Caco-2 (cell line): ENCODE results near the gene FLT3. TPM values are rescaled to one million over a fixed set of nuclear protein-coding genes. Genes with fewer than 3 reads are reported as not detected.

Source experiments
- BruUV-seq: library from RNA; stranded (reverse); fragments of 400-500 nt; replicated peaks from 2 replicates; lab custom pipeline; 2021; lab: Mats Ljungman, UMichigan
- CTCF ChIA-PET: fragments of 300-600 bp; sonication (Branson Sonifier 250); formaldehyde crosslinking; loops from one replicate; lab custom pipeline; 2022; ENCODE audit warnings: antibody characterized with exemption; lab: Charles Lee
- POLR2A ChIA-PET: fragments of 300-600 bp; sonication (Branson Sonifier 250); formaldehyde crosslinking; loops from one replicate; lab custom pipeline; 2022; ENCODE audit warnings: antibody characterized with exemption; lab: Charles Lee
- DNase-seq, 2 experiments: peaks; one replicate each; pipeline versions ENCODE4 v3.0.0 to v3.0.0-alpha.2; 2020 to 2022
- H3K27me3 ChIP-seq: replicated peaks from 2 replicates; pipeline ENCODE4 v1.6.0; 2011; ENCODE audit warnings: low read length; ENCODE audit not compliant: control insufficient read depth, insufficient read depth
- H3K36me3 ChIP-seq: 2 replicates; pipeline ENCODE4 v1.5.1; 2011; ENCODE audit warnings: low read length; ENCODE audit not compliant: control insufficient read depth, insufficient read depth
- H3K4me1 ChIP-seq: fragments of 250-450 bp; sonication (Bioruptor Pico); 2 replicates; pipeline ENCODE4 v1.5.1; 2020; ENCODE audit warnings: mild to moderate bottlenecking
- H3K4me3 ChIP-seq: 2 replicates; pipeline ENCODE4 v1.5.1; 2011; ENCODE audit warnings: low read depth, mild to moderate bottlenecking, control low read depth, low read length
- H3K9me3 ChIP-seq: fragments of 250-450 bp; sonication (Bioruptor Pico); 2 replicates; pipeline ENCODE4 v1.5.1; 2020; ENCODE audit warnings: mild to moderate bottlenecking, moderate library complexity
- H3K27ac Mint-ChIP-seq: one replicate; pipeline ENCODE4 v1.8.0; 2022; ENCODE audit warnings: mixed read lengths; ENCODE audit not compliant: unreplicated experiment
- H3K27me3 Mint-ChIP-seq: one replicate; pipeline ENCODE4 v1.8.0; 2022; ENCODE audit warnings: mixed read lengths; ENCODE audit not compliant: insufficient read depth, unreplicated experiment
- H3K36me3 Mint-ChIP-seq: one replicate; pipeline ENCODE4 v1.8.0; 2022; ENCODE audit warnings: mild to moderate bottlenecking, mixed read lengths; ENCODE audit not compliant: insufficient read depth, unreplicated experiment
- H3K4me1 Mint-ChIP-seq: one replicate; pipeline ENCODE4 v1.8.0; 2022; ENCODE audit warnings: low read depth, mixed read lengths; ENCODE audit not compliant: unreplicated experiment
- H3K4me3 Mint-ChIP-seq: one replicate; pipeline ENCODE4 v1.8.0; 2022; ENCODE audit warnings: mild to moderate bottlenecking, moderate library complexity, mixed read lengths; ENCODE audit not compliant: unreplicated experiment
- H3K9me3 Mint-ChIP-seq: one replicate; pipeline ENCODE4 v1.8.0; 2022; ENCODE audit warnings: mixed read lengths; ENCODE audit not compliant: unreplicated experiment
- CTCF ChIP-seq, 2 experiments: fragments of 200-600 bp in 1 of 2; IDR thresholded peaks; 1 replicate in 1 of 2; 2 replicates in 1 of 2; pipeline versions ENCODE4 v1.5.1 to v1.8.0; 2011 to 2022; ENCODE audit warnings: antibody characterized with exemption in 1 of 2, control low read depth in 1 of 2, inconsistent platforms in 1 of 2, low read depth in 1 of 2, low read length in 1 of 2, mild to moderate bottlenecking in 1 of 2, moderate library complexity in 1 of 2; ENCODE audit not compliant: insufficient read depth in 1 of 2, severe bottlenecking in 1 of 2, unreplicated experiment in 1 of 2
- intact Hi-C: fragments of 100-400 bp; cut with micrococcal nuclease; formaldehyde crosslinking; loops from one replicate; pipeline ENCODE4 v1.10.0; 2022; ENCODE audit not compliant: unreplicated experiment
- total RNA-seq: library from RNA; stranded (reverse); gene quantifications from 2 replicates; pipeline ENCODE4 v1.2.3, GENCODE V29; 2022

FLT3 gene
- total RNA-seq, 1 experiment from 2014 or later: 0.09 TPM

- H3K4me3 Mint-ChIP-seq: peak overlapping the region; percentile 99
Observed at GRCh38 chr13:27967736-27968315, 132.6 kb downstream of the FLT3 start.

DNA sequence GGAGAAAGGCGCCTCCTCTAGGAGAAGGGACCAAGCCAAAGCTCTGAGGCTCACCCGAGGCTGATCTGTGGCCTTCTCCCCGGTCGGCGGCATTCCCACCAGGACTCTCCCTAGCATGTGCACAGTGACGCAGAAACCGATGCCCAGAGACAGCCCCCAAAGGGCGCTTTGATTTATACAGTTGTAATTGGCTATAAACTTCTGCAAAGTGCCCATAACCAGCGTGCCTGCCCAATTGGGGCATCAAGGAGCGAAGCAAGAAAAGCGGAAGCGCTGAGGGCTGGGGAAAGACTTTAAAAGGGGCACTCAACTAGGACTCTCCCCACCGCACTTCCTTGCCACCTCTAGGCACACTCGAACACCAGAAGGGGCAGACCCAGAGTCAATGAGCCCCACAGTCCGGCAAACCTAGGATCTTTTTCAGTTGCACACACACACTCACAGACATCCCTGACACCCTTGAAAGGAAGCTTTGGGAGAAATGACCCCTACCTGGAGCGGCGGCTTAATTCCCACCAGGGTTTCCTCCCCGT, 133.1 kb downstream of the FLT3 start:
- peak in 1 of 2 experiments; percentile 40 for DNase-seq
- intact Hi-C loops: loop anchor here (5.0 kb wide), 3 partner anchors 345 to 1010 kb away; partner anchors contain the start of genes LNX2, MTIF3 and POLR1D
- H3K27me3 ChIP-seq: no peaks in the 10 kb centered on the region
- no TSS peak for BruUV-seq
- peak overlapping the region; percentile 96 for H3K4me3 ChIP-seq
- H3K36me3 ChIP-seq: peaks cover 6% of the 10 kb centered on the region
- no peaks in the 10 kb centered on the region for H3K9me3 Mint-ChIP-seq
- no peaks in the 10 kb centered on the region for H3K9me3 ChIP-seq
- H3K4me3 Mint-ChIP-seq: peak overlapping the region; percentile 99
- peak overlapping the region; percentile 65 for H3K27ac Mint-ChIP-seq
- no peaks in the 10 kb centered on the region for H3K27me3 Mint-ChIP-seq
- CTCF ChIA-PET: interaction anchor here (0.8 to 4.6 kb wide), 6 partner anchors 13 to 605 kb away, joined by 6 to 41 read pairs (median 8); no protein-coding TSS in a partner anchor
- TF ChIP-seq CTCF (IDR thresholded peaks at IDR 0.05; ENCODE audit: insufficient read depth in 1 of 2, low read depth in 1 of 2, low read length in 1 of 2, severe bottlenecking in 1 of 2, unreplicated experiment in 1 of 2): no peak
- peaks cover 16% of the 10 kb centered on the region for H3K4me1 Mint-ChIP-seq
- POLR2A ChIA-PET: interaction anchor here (1.3 kb wide), 1 partner anchor 13 kb away, joined by 5 read pairs; no protein-coding TSS in a partner anchor
- peaks cover 70% of the 10 kb centered on the region for H3K36me3 Mint-ChIP-seq
- H3K4me1 ChIP-seq: peaks cover 55% of the 10 kb centered on the region

More at GRCh38 chr13:27967736-27968315, 132.6 kb downstream of the FLT3 start:
- BruUV-seq: TSS peak; percentile 21
- H3K4me1 Mint-ChIP-seq: peaks cover 11% of the 10 kb centered on the region
- CTCF ChIA-PET: interaction anchor here (0.6 to 4.6 kb wide), 8 partner anchors 10 to 606 kb away, joined by 3 to 41 read pairs (median 8); no protein-coding TSS in a partner anchor
- POLR2A ChIA-PET: interaction anchor here (0.5 to 1.3 kb wide), 2 partner anchors 10 to 13 kb away, joined by 4 to 5 read pairs; no protein-coding TSS in a partner anchor
- H3K27me3 ChIP-seq: no peaks in the 10 kb centered on the region
- H3K4me1 ChIP-seq: peaks cover 54% of the 10 kb centered on the region
- intact Hi-C loops: loop anchor here (5.0 kb wide), 3 partner anchors 346 to 1011 kb away; partner anchors contain the start of genes LNX2, MTIF3 and POLR1D
- peaks cover 65% of the 10 kb centered on the region for H3K36me3 Mint-ChIP-seq
- peak overlapping the region; percentile 65 for H3K27ac Mint-ChIP-seq
- H3K9me3 ChIP-seq: no peaks in the 10 kb centered on the region
- H3K36me3 ChIP-seq: peaks cover 5% of the 10 kb centered on the region
- no peaks in the 10 kb centered on the region for H3K27me3 Mint-ChIP-seq
- no peak for TF ChIP-seq CTCF (IDR thresholded peaks at IDR 0.05; ENCODE audit: insufficient read depth in 1 of 2, low read depth in 1 of 2, low read length in 1 of 2, severe bottlenecking in 1 of 2, unreplicated experiment in 1 of 2)
- H3K9me3 Mint-ChIP-seq: no peaks in the 10 kb centered on the region
- DNase-seq: peak in 1 of 2 experiments; percentile 48
- H3K4me3 ChIP-seq: peak overlapping the region; percentile 96

DNA sequence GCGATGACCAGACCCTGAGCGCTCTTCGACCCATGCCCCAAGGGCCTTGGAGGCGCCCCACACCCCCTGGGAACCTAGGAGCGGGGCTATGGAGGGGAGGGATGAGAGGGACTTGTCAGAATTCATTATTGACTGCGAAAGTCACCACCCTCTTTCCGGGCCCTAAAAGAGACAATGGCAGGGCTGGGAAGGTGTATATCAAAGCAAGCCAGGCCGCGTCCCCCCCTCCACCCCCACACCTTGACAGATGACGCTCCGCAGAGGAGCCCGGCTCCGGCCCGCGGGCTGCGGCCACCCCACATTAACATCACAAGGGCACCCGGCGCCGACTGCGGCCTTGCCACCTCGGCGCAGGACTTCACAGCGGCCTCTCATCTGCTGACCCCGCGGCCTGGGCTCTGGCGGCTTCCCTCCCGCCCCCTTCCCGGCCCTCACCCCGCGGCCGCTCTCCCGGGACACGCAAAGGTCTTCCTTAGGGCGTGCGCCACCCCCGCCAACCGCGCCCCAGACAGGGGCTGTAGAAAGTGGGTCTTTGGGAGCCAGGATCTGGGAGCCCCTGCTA, 133.7 kb downstream of the FLT3 start:
- H3K27me3 ChIP-seq: no peaks in the 10 kb centered on the region
- H3K4me1 Mint-ChIP-seq: peaks cover 22% of the 10 kb centered on the region
- intact Hi-C loops: loop anchor here (5.0 kb wide), 3 partner anchors 344 to 1009 kb away; partner anchors contain the start of genes LNX2, MTIF3 and POLR1D
- H3K36me3 ChIP-seq: peaks cover 7% of the 10 kb centered on the region
- H3K36me3 Mint-ChIP-seq: peaks cover 76% of the 10 kb centered on the region
- H3K9me3 ChIP-seq: no peaks in the 10 kb centered on the region
- ChIA-PET CTCF (interaction anchor here (0.8 to 4.6 kb wide), 3 partner anchors 12 to 605 kb away, joined by 9 to 41 read pairs (median 13); no protein-coding TSS in a partner anchor), POLR2A (interaction anchor here (0.6 to 1.6 kb wide), 2 partner anchors 13 to 1212 kb away, joined by 5 to 9 read pairs; no protein-coding TSS in a partner anchor)
- H3K4me3 ChIP-seq: peak overlapping the region; percentile 96
- no peaks in the 10 kb centered on the region for H3K9me3 Mint-ChIP-seq
- no TSS peak for BruUV-seq
- no peak for TF ChIP-seq CTCF (IDR thresholded peaks at IDR 0.05; ENCODE audit: insufficient read depth in 1 of 2, low read depth in 1 of 2, low read length in 1 of 2, severe bottlenecking in 1 of 2, unreplicated experiment in 1 of 2)
- H3K27me3 Mint-ChIP-seq: no peaks in the 10 kb centered on the region
- DNase-seq: peak; percentile 56 to 71
- peaks cover 55% of the 10 kb centered on the region for H3K4me1 ChIP-seq
- peak overlapping the region; percentile 65 for H3K27ac Mint-ChIP-seq
- H3K4me3 Mint-ChIP-seq: peak overlapping the region; percentile 99
